Hepatocyte (in vitro differentiated cells): ENCODE data around the gene PSMB2. TPM values are rescaled to one million over a fixed set of nuclear protein-coding genes. Genes with fewer than 3 reads are reported as not detected.

Experiments used
- DNase-seq: peaks from one replicate; pipeline ENCODE4 v3.0.0-alpha.2; 2016; ENCODE audit warnings: low spot score
- H2AFZ ChIP-seq: fragments of 200-600 bp; sonication (generic); 2 replicates; pipeline ENCODE4 v1.6.0; 2016; ENCODE audit warnings: antibody characterized with exemption, mild to moderate bottlenecking
- H3K27ac ChIP-seq: fragments of 200-600 bp; sonication (generic); 2 replicates; pipeline ENCODE4 v1.5.1; 2016; ENCODE audit warnings: mild to moderate bottlenecking
- H3K27me3 ChIP-seq: fragments of 200-600 bp; sonication (generic); 2 replicates; pipeline ENCODE4 v1.6.1; 2016
- H3K36me3 ChIP-seq: fragments of 200-600 bp; sonication (generic); replicated peaks from 2 replicates; pipeline ENCODE4 v1.5.1; 2016; ENCODE audit warnings: low read depth; ENCODE audit not compliant: insufficient read depth
- H3K4me1 ChIP-seq: fragments of 200-600 bp; sonication (generic); 2 replicates; pipeline ENCODE4 v1.5.1; 2016; ENCODE audit warnings: mild to moderate bottlenecking, moderate library complexity; ENCODE audit not compliant: insufficient read depth
- H3K4me2 ChIP-seq: fragments of 200-600 bp; sonication (generic); 2 replicates; pipeline ENCODE4 v1.6.0; 2016
- H3K4me3 ChIP-seq: fragments of 200-600 bp; sonication (generic); 2 replicates; pipeline ENCODE4 v1.5.1; 2016; ENCODE audit warnings: mild to moderate bottlenecking
- H3K79me2 ChIP-seq: fragments of 200-600 bp; sonication (generic); 2 replicates; pipeline ENCODE4 v1.6.0; 2017; ENCODE audit warnings: mild to moderate bottlenecking
- H3K9me2 ChIP-seq: fragments of 200-600 bp; sonication (generic); replicated peaks from 2 replicates; pipeline ENCODE4 v1.6.0; 2017; ENCODE audit warnings: mild to moderate bottlenecking; ENCODE audit not compliant: insufficient read depth
- H3K9me3 ChIP-seq: fragments of 200-600 bp; sonication (generic); 2 replicates; pipeline ENCODE4 v1.5.1; 2016; ENCODE audit warnings: low read depth, mild to moderate bottlenecking
- H4K20me1 ChIP-seq: fragments of 200-600 bp; sonication (generic); 2 replicates; pipeline ENCODE4 v1.6.0; 2016; ENCODE audit warnings: mild to moderate bottlenecking; ENCODE audit not compliant: insufficient read depth, poor library complexity, severe bottlenecking
- CTCF ChIP-seq: fragments of 200-600 bp; sonication (generic); IDR thresholded peaks from 2 replicates; pipeline ENCODE4 v1.5.1; 2016; ENCODE audit warnings: antibody characterized with exemption, mild to moderate bottlenecking; ENCODE audit not compliant: poor library complexity
- EZH2 ChIP-seq: fragments of 200-600 bp; sonication (generic); IDR thresholded peaks from 2 replicates; pipeline ENCODE4 v1.6.1; 2016; ENCODE audit warnings: antibody characterized with exemption, mild to moderate bottlenecking, borderline replicate concordance
- EZH2phosphoT487 ChIP-seq: fragments of 200-600 bp; sonication (generic); IDR thresholded peaks from one replicate; pipeline ENCODE4 v1.6.1; 2018; ENCODE audit warnings: antibody characterized with exemption, mild to moderate bottlenecking, low read depth, moderate library complexity; ENCODE audit not compliant: unreplicated experiment, severe bottlenecking
- WGBS: methylation state at CpG from one replicate; pipeline ENCODE4 v1.1.6; 2016; ENCODE audit warnings: low lambda C conversion rate; ENCODE audit errors: missing lambda C conversion rate; 5-methylcytosine and 5-hydroxymethylcytosine counted together
- polyA plus RNA-seq: library from polyadenylated mRNA; unstranded; fragments of >200 nt; fragmentation: Nextera tagmentation; extraction: Ambion mirVana; gene quantifications from 2 replicates; pipeline ENCODE4 v1.2.1, GENCODE V29; 2016
- total RNA-seq: library from RNA; depleted of rRNA; stranded (reverse); fragments of >200 nt; gene quantifications from 2 replicates; pipeline ENCODE4 v1.2.3, GENCODE V29; 2014

PSMB2 gene
- total and polyA plus RNA-seq, 2 experiments from 2014 or later: 42.6 to 98.8 TPM

GRCh38 chr1:35656863-35657232, 15.5 kb upstream of the PSMB2 start:
- H3K4me1 ChIP-seq: no peaks in the 10 kb centered on the region
- H2AFZ ChIP-seq: no peak overlapping the region
- no peaks in the 10 kb centered on the region for H3K36me3 ChIP-seq
- H4K20me1 ChIP-seq: no peaks in the 10 kb centered on the region
- no peaks in the 10 kb centered on the region for H3K9me2 ChIP-seq
- H3K4me3 ChIP-seq: no peak overlapping the region
- no peaks in the 10 kb centered on the region for H3K9me3 ChIP-seq
- TF ChIP-seq CTCF (no peak), EZH2phosphoT487 (no peak), EZH2 (no peak)
- H3K27me3 ChIP-seq: peaks cover 22% of the 10 kb centered on the region
- no peak overlapping the region for H3K27ac ChIP-seq
- no peak overlapping the region for H3K4me2 ChIP-seq
- DNase-seq: no peak
- 78% methylated on average over 4 of the region's 4 CpGs for WGBS
- no peaks in the 10 kb centered on the region for H3K79me2 ChIP-seq

- no peaks in the 10 kb centered on the region for H3K9me3 ChIP-seq
- no peak for DNase-seq
- H3K4me2 ChIP-seq: no peak overlapping the region
- TF ChIP-seq CTCF: no peak
- no peak for TF ChIP-seq EZH2phosphoT487
- no peak for TF ChIP-seq EZH2
- no peaks in the 10 kb centered on the region for H4K20me1 ChIP-seq
- H2AFZ ChIP-seq: no peak overlapping the region
- no peaks in the 10 kb centered on the region for H3K36me3 ChIP-seq
- H3K27ac ChIP-seq: no peak overlapping the region
- no peak overlapping the region for H3K4me3 ChIP-seq
- H3K27me3 ChIP-seq: peaks cover 25% of the 10 kb centered on the region
- H3K4me1 ChIP-seq: no peaks in the 10 kb centered on the region
- H3K79me2 ChIP-seq: no peaks in the 10 kb centered on the region
- H3K9me2 ChIP-seq: no peaks in the 10 kb centered on the region
- WGBS: 72% methylated on average over 5 of the region's 5 CpGs
Observed at GRCh38 chr1:35656148-35656862, 15.0 kb upstream of the PSMB2 start.

GRCh38 chr1:35655196-35655595, 13.9 kb upstream of the PSMB2 start:
- H3K9me2 ChIP-seq: no peaks in the 10 kb centered on the region
- H3K4me2 ChIP-seq: no peak overlapping the region
- H3K4me3 ChIP-seq: no peak overlapping the region
- H4K20me1 ChIP-seq: no peaks in the 10 kb centered on the region
- TF ChIP-seq EZH2 (no peak), CTCF (no peak), EZH2phosphoT487 (no peak)
- H3K9me3 ChIP-seq: no peaks in the 10 kb centered on the region
- H3K27me3 ChIP-seq: peaks cover 28% of the 10 kb centered on the region
- H3K79me2 ChIP-seq: no peaks in the 10 kb centered on the region
- WGBS: 43% methylated on average over 1 of the region's 1 CpG
- H3K4me1 ChIP-seq: no peaks in the 10 kb centered on the region
- H2AFZ ChIP-seq: no peak overlapping the region
- no peak overlapping the region for H3K27ac ChIP-seq
- no peaks in the 10 kb centered on the region for H3K36me3 ChIP-seq
- DNase-seq: no peak
